Keratinocyte (primary cell): ENCODE data around the gene PTEN.
A peak's percentile ranks its signal among the peaks of the same experiment; 100 is the strongest.

Experiments
- EZH2 ChIP-seq: IDR thresholded peaks from one replicate; pipeline ENCODE4 v1.6.1; 2012; ENCODE audit warnings: inconsistent platforms, mild to moderate bottlenecking, low read length, moderate library complexity
- TF ChIP-seq, protein P1 (sequence below), 3 experiments: IDR thresholded peaks in 1 of 3; conservative IDR thresholded peaks in 1 of 3; optimal IDR thresholded peaks in 1 of 3; 2 replicates in 2 of 3; 3 replicates in 1 of 3; pipeline versions ENCODE3 to v1.5.1; 2011; ENCODE audit warnings: low read length in 3 of 3, mild to moderate bottlenecking in 3 of 3, moderate library complexity in 2 of 3, control low read depth in 1 of 3, inconsistent platforms in 1 of 3; ENCODE audit not compliant: insufficient read depth in 2 of 3; ENCODE audit errors: extremely low read depth in 1 of 3

- TF ChIP-seq, protein P1, sequence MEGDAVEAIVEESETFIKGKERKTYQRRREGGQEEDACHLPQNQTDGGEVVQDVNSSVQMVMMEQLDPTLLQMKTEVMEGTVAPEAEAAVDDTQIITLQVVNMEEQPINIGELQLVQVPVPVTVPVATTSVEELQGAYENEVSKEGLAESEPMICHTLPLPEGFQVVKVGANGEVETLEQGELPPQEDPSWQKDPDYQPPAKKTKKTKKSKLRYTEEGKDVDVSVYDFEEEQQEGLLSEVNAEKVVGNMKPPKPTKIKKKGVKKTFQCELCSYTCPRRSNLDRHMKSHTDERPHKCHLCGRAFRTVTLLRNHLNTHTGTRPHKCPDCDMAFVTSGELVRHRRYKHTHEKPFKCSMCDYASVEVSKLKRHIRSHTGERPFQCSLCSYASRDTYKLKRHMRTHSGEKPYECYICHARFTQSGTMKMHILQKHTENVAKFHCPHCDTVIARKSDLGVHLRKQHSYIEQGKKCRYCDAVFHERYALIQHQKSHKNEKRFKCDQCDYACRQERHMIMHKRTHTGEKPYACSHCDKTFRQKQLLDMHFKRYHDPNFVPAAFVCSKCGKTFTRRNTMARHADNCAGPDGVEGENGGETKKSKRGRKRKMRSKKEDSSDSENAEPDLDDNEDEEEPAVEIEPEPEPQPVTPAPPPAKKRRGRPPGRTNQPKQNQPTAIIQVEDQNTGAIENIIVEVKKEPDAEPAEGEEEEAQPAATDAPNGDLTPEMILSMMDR (optimal IDR thresholded peaks at IDR 0.05 in 1 of 3, IDR thresholded peaks at IDR 0.05 in 1 of 3, conservative IDR thresholded peaks at IDR 0.05 in 1 of 3; ENCODE audit: extremely low read depth in 1 of 3, insufficient read depth in 2 of 3, low read length in 3 of 3) = peak; percentile 9 to 43 (median 14)
- TF ChIP-seq EZH2 = no peak
Measured at GRCh38 chr10:87817609-87818504, 45.6 kb upstream of the PTEN start, which contains the start of gene ATAD1.
